ENCODE results near the gene MTHFSD. TPM values are rescaled to one million over a fixed set of nuclear protein-coding genes. Genes with fewer than 3 reads are reported as not detected.

The MTHFSD gene
- total and polyA plus RNA-seq, 9 donors: 11.0 to 24.9 (median 21.8) TPM

DNA sequence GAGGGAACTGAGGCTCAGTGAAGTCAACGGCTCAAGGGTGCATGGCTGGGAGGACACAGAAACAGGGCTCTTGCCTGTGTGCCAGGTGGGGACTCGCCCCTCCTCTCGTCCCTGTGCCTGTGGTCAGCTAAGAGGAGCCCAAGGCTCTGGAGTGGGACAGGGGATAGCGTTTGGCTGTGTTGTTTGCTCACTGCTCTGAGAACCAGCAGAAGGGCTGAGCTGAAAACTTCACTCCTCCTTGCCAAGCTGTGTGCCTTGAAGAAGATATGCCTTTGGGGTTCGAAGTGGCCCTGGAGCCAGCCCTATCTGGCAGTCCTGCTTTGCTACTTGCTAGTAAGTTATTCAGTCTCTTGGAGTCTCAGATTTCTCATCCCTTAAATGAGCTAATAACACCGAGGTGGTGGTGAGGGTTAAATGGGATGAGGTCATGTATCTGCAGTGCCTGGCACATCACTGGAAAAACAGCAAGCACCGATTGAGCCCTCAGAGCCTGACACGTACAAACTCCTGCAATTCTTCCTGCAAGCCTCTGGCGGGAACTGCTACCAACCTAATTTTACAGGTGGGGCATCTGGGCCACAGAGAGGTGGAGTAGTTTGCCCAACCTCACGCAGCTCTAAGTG, 41.1 kb upstream of the MTHFSD start:
- no peak for DNase-seq
- Histone ChIP-seq H3K9me3 (no peaks in the 10 kb centered on the region), H3K4me3 (no peak overlapping the region), H3K27ac (no peak overlapping the region), H3K4me1 (ENCODE audit: insufficient read depth) (no peaks in the 10 kb centered on the region), H3K27me3 (no peaks in the 10 kb centered on the region), H3K36me3 (no peaks in the 10 kb centered on the region)
- 61 to 73% (median 64%) methylated on average over 10 of the region's 10 CpGs for WGBS, 3 donors
- TF ChIP-seq, protein P1, sequence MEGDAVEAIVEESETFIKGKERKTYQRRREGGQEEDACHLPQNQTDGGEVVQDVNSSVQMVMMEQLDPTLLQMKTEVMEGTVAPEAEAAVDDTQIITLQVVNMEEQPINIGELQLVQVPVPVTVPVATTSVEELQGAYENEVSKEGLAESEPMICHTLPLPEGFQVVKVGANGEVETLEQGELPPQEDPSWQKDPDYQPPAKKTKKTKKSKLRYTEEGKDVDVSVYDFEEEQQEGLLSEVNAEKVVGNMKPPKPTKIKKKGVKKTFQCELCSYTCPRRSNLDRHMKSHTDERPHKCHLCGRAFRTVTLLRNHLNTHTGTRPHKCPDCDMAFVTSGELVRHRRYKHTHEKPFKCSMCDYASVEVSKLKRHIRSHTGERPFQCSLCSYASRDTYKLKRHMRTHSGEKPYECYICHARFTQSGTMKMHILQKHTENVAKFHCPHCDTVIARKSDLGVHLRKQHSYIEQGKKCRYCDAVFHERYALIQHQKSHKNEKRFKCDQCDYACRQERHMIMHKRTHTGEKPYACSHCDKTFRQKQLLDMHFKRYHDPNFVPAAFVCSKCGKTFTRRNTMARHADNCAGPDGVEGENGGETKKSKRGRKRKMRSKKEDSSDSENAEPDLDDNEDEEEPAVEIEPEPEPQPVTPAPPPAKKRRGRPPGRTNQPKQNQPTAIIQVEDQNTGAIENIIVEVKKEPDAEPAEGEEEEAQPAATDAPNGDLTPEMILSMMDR (IDR thresholded peaks at IDR 0.05): no peak
- TF ChIP-seq POLR2A (IDR thresholded peaks at IDR 0.05) (no peak), EP300 (IDR thresholded peaks at IDR 0.05) (no peak)
- intact Hi-C loops (cut with DNase I): loop anchor here in 1 of 4 donors (10.0 kb wide), 1 partner anchor 269 kb away; no protein-coding TSS in a partner anchor

DNA sequence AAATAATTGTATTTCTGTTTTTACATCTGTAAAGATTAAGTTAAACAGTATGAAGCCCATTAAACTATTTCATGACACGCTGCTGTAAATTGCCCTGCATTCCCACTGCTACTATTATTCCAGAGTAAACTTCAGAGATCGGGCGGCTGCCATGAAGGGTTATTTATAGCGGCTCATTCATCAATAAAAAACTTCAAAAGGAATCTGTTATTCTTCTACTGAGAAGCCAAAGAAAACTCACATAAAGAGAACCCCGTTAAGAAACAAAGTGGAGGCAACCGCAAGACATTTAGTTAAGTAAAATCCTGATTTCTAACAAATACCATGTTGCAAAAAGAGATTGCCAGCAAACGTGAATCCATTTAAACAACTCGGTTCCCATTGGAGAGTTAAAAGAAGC, 39.7 kb upstream of the MTHFSD start:
- 34 to 47% (median 36%) methylated on average over 8 of the region's 8 CpGs for WGBS, 3 donors
- Histone ChIP-seq H3K27ac (no peak overlapping the region), H3K9me3 (no peaks in the 10 kb centered on the region), H3K36me3 (no peaks in the 10 kb centered on the region), H3K4me1 (ENCODE audit: insufficient read depth) (no peaks in the 10 kb centered on the region), H3K4me3 (no peak overlapping the region), H3K27me3 (no peaks in the 10 kb centered on the region)
- DNase-seq: no peak
- intact Hi-C loops (cut with DNase I): loop anchor here in 1 of 4 donors (10.0 kb wide), 1 partner anchor 270 kb away; no protein-coding TSS in a partner anchor
- TF ChIP-seq EP300 (IDR thresholded peaks at IDR 0.05): no peak
- no peak for TF ChIP-seq POLR2A (IDR thresholded peaks at IDR 0.05)
- TF ChIP-seq, protein P1 (IDR thresholded peaks at IDR 0.05): no peak

DNA sequence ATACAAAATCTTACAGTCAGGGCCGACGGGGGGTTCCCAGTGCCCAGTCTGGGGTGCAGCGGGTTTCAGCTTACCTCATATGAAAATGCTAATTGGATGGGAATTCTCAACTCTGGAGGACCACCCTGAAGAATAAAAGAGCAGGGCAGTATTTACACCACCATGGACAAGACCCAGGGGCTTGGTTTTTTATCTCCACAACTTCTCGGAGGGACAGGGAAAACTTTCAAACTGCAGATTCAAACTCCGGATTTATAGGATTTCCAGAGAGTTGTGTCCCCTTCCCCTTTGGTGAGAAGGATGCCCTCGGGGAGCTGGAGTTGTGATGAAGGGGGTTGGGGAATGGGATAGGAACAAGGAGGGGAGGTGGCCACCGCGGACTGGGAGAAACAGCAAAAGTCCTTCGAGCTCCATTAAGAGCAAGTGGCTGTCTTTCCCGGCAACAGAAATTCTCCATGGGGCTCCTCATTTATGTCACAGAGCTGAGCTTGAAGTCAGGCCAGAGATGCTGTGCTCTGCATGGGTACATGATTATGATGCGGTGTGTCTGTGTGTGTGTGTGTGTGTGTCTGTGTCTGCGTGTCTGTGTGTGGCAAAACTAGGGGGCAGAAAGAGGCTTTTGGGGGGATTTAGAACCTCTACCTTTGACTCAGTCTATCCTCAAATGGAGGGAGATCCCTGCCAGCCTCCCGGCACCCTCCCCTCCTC, 39.0 kb upstream of the MTHFSD start:
- intact Hi-C loops (cut with DNase I): loop anchor here in 1 of 4 donors (10.0 kb wide), 1 partner anchor 271 kb away; no protein-coding TSS in a partner anchor
- H3K27me3 ChIP-seq: no peaks in the 10 kb centered on the region
- TF ChIP-seq, protein P1 (IDR thresholded peaks at IDR 0.05): no peak
- TF ChIP-seq POLR2A (IDR thresholded peaks at IDR 0.05): no peak
- TF ChIP-seq EP300 (IDR thresholded peaks at IDR 0.05): no peak
- no peak overlapping the region for H3K4me3 ChIP-seq
- no peaks in the 10 kb centered on the region for H3K36me3 ChIP-seq
- 38 to 43% (median 41%) methylated on average over 13 of the region's 13 CpGs for WGBS, 3 donors
- H3K4me1 ChIP-seq (ENCODE audit: insufficient read depth): no peaks in the 10 kb centered on the region
- H3K9me3 ChIP-seq: no peaks in the 10 kb centered on the region
- H3K27ac ChIP-seq: no peak overlapping the region
- no peak for DNase-seq

DNA sequence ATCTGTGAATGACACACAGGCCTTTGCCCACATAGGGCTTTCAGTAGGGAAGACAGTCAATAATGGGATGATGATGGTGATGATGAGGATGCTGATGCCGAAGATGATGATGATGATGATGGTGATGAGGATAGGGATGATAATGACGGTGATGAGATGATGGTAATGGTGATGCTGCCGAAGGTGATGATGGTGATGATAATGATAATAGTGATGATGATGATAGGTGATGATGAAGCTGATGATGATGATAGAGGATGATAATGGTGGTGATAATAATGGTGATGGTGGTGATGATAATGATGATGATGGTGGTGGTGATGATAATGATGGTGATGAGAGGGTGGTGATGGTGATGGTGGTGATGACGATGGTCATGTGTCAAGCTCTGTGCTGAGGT, 36.2 kb upstream of the MTHFSD start:
- Histone ChIP-seq H3K27me3 (no peaks in the 10 kb centered on the region), H3K9me3 (no peaks in the 10 kb centered on the region), H3K27ac (no peak overlapping the region), H3K4me1 (ENCODE audit: insufficient read depth) (no peaks in the 10 kb centered on the region), H3K36me3 (no peaks in the 10 kb centered on the region), H3K4me3 (no peak overlapping the region)
- no peak for DNase-seq
- intact Hi-C loops (cut with DNase I): loop anchor here in 1 of 4 donors (10.0 kb wide), 1 partner anchor 274 kb away; no protein-coding TSS in a partner anchor
- TF ChIP-seq, protein P1 (IDR thresholded peaks at IDR 0.05): no peak
- TF ChIP-seq EP300 (IDR thresholded peaks at IDR 0.05) (no peak), POLR2A (IDR thresholded peaks at IDR 0.05) (no peak)
- WGBS, 3 donors: 93 to 95% (median 95%) methylated on average over 4 of the region's 4 CpGs

Data from ovary (tissue), 9 donors.